Effector memory CD8-positive, alpha-beta T cell (primary cell): ENCODE results near the gene SNX5.

Source experiments
- ATAC-seq: fragments of 150-1000 bp; cut with Tn5 transposase; replicated peaks from 2 replicates; pipeline ENCODE4 v1.10.0; 2021; ENCODE audit warnings: mild to moderate bottlenecking, moderate library complexity
- DNase-seq, 3 experiments: peaks; one replicate each; pipeline ENCODE4 v3.0.0; 2021
- H3K27ac Mint-ChIP-seq, 2 donors: one replicate each; pipeline ENCODE4 v1.8.0; 2022; ENCODE audit warnings: mild to moderate bottlenecking in 2 of 2, mixed read lengths in 2 of 2, moderate library complexity in 2 of 2
- H3K27me3 Mint-ChIP-seq, 2 donors: one replicate each; pipeline ENCODE4 v1.8.0; 2022; ENCODE audit warnings: mixed read lengths in 2 of 2
- H3K36me3 Mint-ChIP-seq: one replicate; pipeline ENCODE4 v1.8.0; 2022; ENCODE audit warnings: mild to moderate bottlenecking, moderate library complexity, mixed read lengths; ENCODE audit not compliant: insufficient read depth
- H3K4me1 Mint-ChIP-seq, 2 donors: one replicate each; pipeline ENCODE4 v1.8.0; 2022; ENCODE audit warnings: low read depth in 2 of 2, mixed read lengths in 2 of 2
- H3K4me3 Mint-ChIP-seq, 2 donors: one replicate each; pipeline ENCODE4 v1.8.0; 2022; ENCODE audit warnings: mild to moderate bottlenecking in 2 of 2, mixed read lengths in 2 of 2, moderate library complexity in 2 of 2
- H3K9me3 Mint-ChIP-seq, 2 donors: one replicate each; pipeline ENCODE4 v1.8.0; 2022; ENCODE audit warnings: mixed read lengths in 2 of 2
- total RNA-seq, 9 experiments: gene quantifications; one replicate each; lab custom pipeline; 2026; lab: John Stamatoyannopoulos, UW

SNX5 gene
- total RNA-seq = 73.1 to 206 (median 104) reads per million in 9 experiments

GRCh38 chr20:17968366-17969277 is at the start of gene SNX5, which contains the start of gene MGME1:
TSS of gene SNX5 (minus strand) at chr20:17968794. CDS start at chr20:17968425, 369 bp downstream.
TSS of gene MGME1 (plus strand) at chr20:17969018. CDS start at chr20:17969860, 842 bp downstream.
- H3K4me1 Mint-ChIP-seq = peaks cover 56 to 73% of the 10 kb centered on the region in 2 donors
- peak within 1 kb of the TSS; percentile 94 to 98 for H3K4me3 Mint-ChIP-seq
- DNase-seq = peak; percentile 98 to 99 (median 99)
- H3K27me3 Mint-ChIP-seq = no peaks in the 10 kb centered on the region
- peak; percentile 87 for ATAC-seq
- no peaks in the 10 kb centered on the region for H3K9me3 Mint-ChIP-seq
- peak within 1 kb of the TSS; percentile 95 for H3K27ac Mint-ChIP-seq
- H3K36me3 Mint-ChIP-seq = peaks cover 43% of the 10 kb centered on the region

- H3K4me3 Mint-ChIP-seq = no peak overlapping the region
- H3K27me3 Mint-ChIP-seq = no peaks in the 10 kb centered on the region
- no peaks in the 10 kb centered on the region for H3K4me1 Mint-ChIP-seq
- no peak overlapping the region for H3K27ac Mint-ChIP-seq
- no peak for DNase-seq
- H3K9me3 Mint-ChIP-seq = no peaks in the 10 kb centered on the region
- no peak for ATAC-seq
- peaks cover 7% of the 10 kb centered on the region for H3K36me3 Mint-ChIP-seq
These were observed 49.5 kb upstream of the SNX5 start for GRCh38 chr20:18018100-18018499.

GRCh38 chr20:18016772-18017171 is 48.2 kb upstream of the SNX5 start:
- no peaks in the 10 kb centered on the region for H3K4me1 Mint-ChIP-seq

GRCh38 chr20:18014411-18014810 is 45.8 kb upstream of the SNX5 start:
- no peak for ATAC-seq
- no peaks in the 10 kb centered on the region for H3K27me3 Mint-ChIP-seq
- no peaks in the 10 kb centered on the region for H3K9me3 Mint-ChIP-seq
- H3K36me3 Mint-ChIP-seq = peaks cover 7% of the 10 kb centered on the region
- no peak for DNase-seq
- H3K27ac Mint-ChIP-seq = no peak overlapping the region
- H3K4me3 Mint-ChIP-seq = no peak overlapping the region
- H3K4me1 Mint-ChIP-seq = no peaks in the 10 kb centered on the region

More at GRCh38 chr20:18016772-18017171, 48.2 kb upstream of the SNX5 start:
- no peak for DNase-seq
- H3K27ac Mint-ChIP-seq = no peak overlapping the region
- H3K36me3 Mint-ChIP-seq = peaks cover 7% of the 10 kb centered on the region
- no peak for ATAC-seq
- H3K27me3 Mint-ChIP-seq = no peaks in the 10 kb centered on the region
- no peak overlapping the region for H3K4me3 Mint-ChIP-seq
- H3K9me3 Mint-ChIP-seq = no peaks in the 10 kb centered on the region

GRCh38 chr20:18012901-18013300 is 44.3 kb upstream of the SNX5 start:
- Mint-ChIP-seq H3K9me3 (no peaks in the 10 kb centered on the region), H3K27me3 (peaks cover 0 to 4% of the 10 kb centered on the region in 2 donors), H3K36me3 (peaks cover 7% of the 10 kb centered on the region), H3K4me3 (no peak overlapping the region), H3K27ac (no peak overlapping the region), H3K4me1 (no peaks in the 10 kb centered on the region)
- DNase-seq (no peak), ATAC-seq (no peak)

- Mint-ChIP-seq H3K36me3 (peaks cover 7% of the 10 kb centered on the region), H3K9me3 (no peaks in the 10 kb centered on the region), H3K4me1 (no peaks in the 10 kb centered on the region), H3K4me3 (no peak overlapping the region), H3K27ac (no peak overlapping the region), H3K27me3 (peaks cover 0 to 9% of the 10 kb centered on the region in 2 donors)
- DNase-seq (no peak), ATAC-seq (no peak)
These were observed 43.5 kb upstream of the SNX5 start for GRCh38 chr20:18011951-18012645.

- ATAC-seq (no peak), DNase-seq (no peak)
- no peak overlapping the region for H3K27ac Mint-ChIP-seq
- no peaks in the 10 kb centered on the region for H3K9me3 Mint-ChIP-seq
- no peaks in the 10 kb centered on the region for H3K4me1 Mint-ChIP-seq
- peaks cover 0 to 9% of the 10 kb centered on the region in 2 donors for H3K27me3 Mint-ChIP-seq
- H3K36me3 Mint-ChIP-seq = peaks cover 7% of the 10 kb centered on the region
- no peak overlapping the region for H3K4me3 Mint-ChIP-seq
These were observed 42.9 kb upstream of the SNX5 start for GRCh38 chr20:18011482-18011881.

- Mint-ChIP-seq H3K9me3 (no peaks in the 10 kb centered on the region), H3K27me3 (peaks cover 0 to 9% of the 10 kb centered on the region in 2 donors), H3K4me1 (no peaks in the 10 kb centered on the region), H3K4me3 (no peak overlapping the region), H3K27ac (no peak overlapping the region), H3K36me3 (peaks cover 7% of the 10 kb centered on the region)
- DNase-seq (no peak), ATAC-seq (no peak)
These were observed 40.5 kb upstream of the SNX5 start for GRCh38 chr20:18009116-18009515.

- ATAC-seq (no peak), DNase-seq (no peak)
- Mint-ChIP-seq H3K4me3 (no peak overlapping the region), H3K27ac (no peak overlapping the region), H3K4me1 (no peaks in the 10 kb centered on the region), H3K36me3 (no peaks in the 10 kb centered on the region), H3K27me3 (peaks cover 0 to 9% of the 10 kb centered on the region in 2 donors), H3K9me3 (no peaks in the 10 kb centered on the region)
These were observed 39.1 kb upstream of the SNX5 start for GRCh38 chr20:18007534-18008292.

GRCh38 chr20:18006684-18007083 is 38.1 kb upstream of the SNX5 start:
- DNase-seq (no peak), ATAC-seq (no peak)
- Mint-ChIP-seq H3K27me3 (peaks cover 0 to 9% of the 10 kb centered on the region in 2 donors), H3K27ac (no peak overlapping the region), H3K36me3 (no peaks in the 10 kb centered on the region), H3K4me1 (no peaks in the 10 kb centered on the region), H3K9me3 (no peaks in the 10 kb centered on the region), H3K4me3 (no peak overlapping the region)

GRCh38 chr20:18005990-18006364 is 37.4 kb upstream of the SNX5 start:
- no peak overlapping the region for H3K4me3 Mint-ChIP-seq
- no peak overlapping the region for H3K27ac Mint-ChIP-seq
- no peak for ATAC-seq

GRCh38 chr20:18005170-18005989 is 36.8 kb upstream of the SNX5 start:
- H3K4me1 Mint-ChIP-seq = no peaks in the 10 kb centered on the region

More at GRCh38 chr20:18005990-18006364, 37.4 kb upstream of the SNX5 start:
- Mint-ChIP-seq H3K36me3 (no peaks in the 10 kb centered on the region), H3K27me3 (peaks cover 0 to 9% of the 10 kb centered on the region in 2 donors), H3K4me1 (no peaks in the 10 kb centered on the region), H3K9me3 (no peaks in the 10 kb centered on the region)
- DNase-seq = no peak

More at GRCh38 chr20:18005170-18005989, 36.8 kb upstream of the SNX5 start:
- H3K4me3 Mint-ChIP-seq = no peak overlapping the region
- H3K27ac Mint-ChIP-seq = no peak overlapping the region
- H3K9me3 Mint-ChIP-seq = no peaks in the 10 kb centered on the region
- H3K36me3 Mint-ChIP-seq = no peaks in the 10 kb centered on the region
- ATAC-seq = no peak
- no peak for DNase-seq
- H3K27me3 Mint-ChIP-seq = peaks cover 0 to 9% of the 10 kb centered on the region in 2 donors
